GM06990 (cell line): Measurements from ENCODE around the gene LRRC10B.

Experiments used
- DNase-seq: peaks from one replicate; pipeline ENCODE4 v3.0.0-alpha.2; 2011; ENCODE audit not compliant: insufficient read length; ENCODE audit errors: extremely low read depth
- H3K27me3 ChIP-seq: replicated peaks from 2 replicates; pipeline ENCODE4 v1.6.0; 2011; ENCODE audit warnings: low read length; ENCODE audit not compliant: control insufficient read depth, insufficient read depth
- H3K36me3 ChIP-seq: 2 replicates; pipeline ENCODE4 v1.5.1; 2011; ENCODE audit warnings: low read length; ENCODE audit not compliant: control insufficient read depth, insufficient read depth
- H3K4me3 ChIP-seq: replicated peaks from 2 replicates; pipeline ENCODE4 v1.5.1; 2011; ENCODE audit warnings: low read depth, mild to moderate bottlenecking, control low read depth, low read length
- CTCF ChIP-seq: IDR thresholded peaks from 2 replicates; pipeline ENCODE4 v1.5.1; 2011; ENCODE audit warnings: low read length, control low read depth, mild to moderate bottlenecking, inconsistent platforms; ENCODE audit not compliant: insufficient read depth, poor library complexity, severe bottlenecking

The LRRC10B gene

GRCh38 chr11:61533039-61533375, 24.5 kb downstream of the LRRC10B start:
- DNase-seq = no peak
- TF ChIP-seq CTCF = no peak
- H3K4me3 ChIP-seq = no peak overlapping the region
- no peaks in the 10 kb centered on the region for H3K36me3 ChIP-seq
- no peaks in the 10 kb centered on the region; the same call in 1 of the 2 replicates for H3K27me3 ChIP-seq

GRCh38 chr11:61533401-61533800, 24.9 kb downstream of the LRRC10B start:
- no peak for TF ChIP-seq CTCF
- no peak for DNase-seq
- Histone ChIP-seq H3K36me3 (no peaks in the 10 kb centered on the region), H3K4me3 (no peak overlapping the region), H3K27me3 (no peaks in the 10 kb centered on the region; the same call in 1 of the 2 replicates)

GRCh38 chr11:61534025-61534932, 25.7 kb downstream of the LRRC10B start:
- H3K27me3 ChIP-seq = no peaks in the 10 kb centered on the region; the same call in 1 of the 2 replicates

GRCh38 chr11:61534933-61535839, 26.6 kb downstream of the LRRC10B start:
- no peaks in the 10 kb centered on the region for H3K36me3 ChIP-seq
- no peaks in the 10 kb centered on the region; the same call in 1 of the 2 replicates for H3K27me3 ChIP-seq
- H3K4me3 ChIP-seq = no peak overlapping the region
- no peak for DNase-seq
- no peak for TF ChIP-seq CTCF

More at GRCh38 chr11:61534025-61534932, 25.7 kb downstream of the LRRC10B start:
- Histone ChIP-seq H3K4me3 (no peak overlapping the region), H3K36me3 (no peaks in the 10 kb centered on the region)
- TF ChIP-seq CTCF = no peak
- DNase-seq = no peak

- Histone ChIP-seq H3K36me3 (no peaks in the 10 kb centered on the region), H3K4me3 (no peak overlapping the region), H3K27me3 (no peaks in the 10 kb centered on the region; the same call in 1 of the 2 replicates)
- no peak for TF ChIP-seq CTCF
- no peak for DNase-seq
These were observed 27.6 kb downstream of the LRRC10B start for GRCh38 chr11:61535998-61536675.
